Raji (cell line): ENCODE results near the gene SMIM13.

ENCODE experiments used
- POLR2A ChIP-seq: IDR thresholded peaks from 2 replicates; pipeline ENCODE4 v1.6.1; 2011; ENCODE audit warnings: low read depth, low read length, control low read depth; ENCODE audit not compliant: insufficient read depth

SMIM13 gene

DNA sequence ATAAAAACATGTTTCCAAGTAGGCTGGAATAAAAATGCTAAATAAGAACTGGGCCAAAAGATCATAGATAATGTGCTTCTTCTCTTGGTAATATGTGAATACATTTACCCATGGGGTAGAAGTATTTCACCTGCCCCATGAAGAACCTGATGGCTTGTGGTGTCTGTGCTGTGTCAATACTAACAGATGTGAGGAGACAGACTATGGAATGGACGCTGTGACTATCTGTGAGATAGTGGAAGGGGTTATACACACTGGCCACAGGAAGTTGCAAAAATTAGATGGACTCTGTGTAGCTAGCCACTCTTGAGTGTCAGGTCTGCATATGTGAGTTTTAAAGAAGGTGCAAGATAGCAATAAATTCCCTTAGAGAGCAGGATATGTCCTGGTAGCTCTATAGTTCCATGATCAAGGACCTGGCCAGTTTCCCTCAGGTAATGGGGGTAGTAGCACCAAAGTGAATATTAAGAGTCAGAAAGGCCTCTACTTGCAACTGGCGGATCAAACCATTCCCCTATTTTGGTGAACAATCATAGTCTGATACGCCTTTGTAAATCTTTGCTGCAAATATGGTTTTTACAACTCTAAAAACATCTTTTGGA, 90.2 kb downstream of the SMIM13 start:
- no peak for TF ChIP-seq POLR2A

GRCh38 chr6:11185204-11185842, 91.7 kb downstream of the SMIM13 start:
- no peak for TF ChIP-seq POLR2A

GRCh38 chr6:11187301-11187700, 93.7 kb downstream of the SMIM13 start:
- no peak for TF ChIP-seq POLR2A
